ENCODE results near the gene MUCL3.
"Not testable (repeated sequence)": the region's sequence is repeated elsewhere in the genome, so short reads cannot be mapped to it uniquely, and the experiment has no call there.

The MUCL3 gene

DNA sequence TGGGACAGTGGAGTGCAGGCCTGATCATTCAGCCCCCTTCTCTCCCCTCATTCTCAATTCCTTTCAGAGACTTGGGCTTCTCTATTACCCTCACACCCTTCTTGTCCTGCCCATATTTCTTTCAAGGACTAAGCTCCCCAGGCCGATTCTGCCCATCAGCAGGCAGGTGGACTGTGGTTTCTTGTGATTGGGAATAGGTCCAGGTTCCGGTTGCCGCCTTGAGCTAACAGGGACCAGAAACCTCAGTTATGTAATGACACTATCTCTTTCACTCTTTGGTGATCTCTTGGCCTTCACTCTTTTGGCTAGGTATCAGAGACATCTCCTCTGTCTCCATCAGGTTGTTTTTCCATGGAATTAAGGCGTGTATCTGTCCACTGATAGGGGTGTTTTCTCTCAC is 6.5 kb downstream of the MUCL3 start:
- DNase-seq: no peak

DNA sequence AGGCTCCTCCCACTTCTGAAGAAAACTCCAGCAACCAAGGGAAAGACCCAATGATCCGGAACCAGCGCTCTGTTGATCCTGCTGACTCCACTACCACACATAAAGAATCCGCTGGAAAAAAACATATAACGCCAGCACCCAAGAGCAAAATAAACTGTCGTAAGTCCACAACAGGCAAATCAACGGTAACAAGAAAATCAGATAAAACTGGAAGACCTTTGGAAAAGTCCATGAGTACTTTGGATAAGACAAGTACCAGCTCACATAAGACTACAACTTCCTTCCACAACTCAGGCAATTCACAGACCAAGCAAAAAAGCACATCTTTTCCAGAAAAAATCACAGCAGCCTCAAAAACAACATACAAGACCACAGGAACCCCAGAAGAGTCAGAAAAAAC is 8.0 kb downstream of the MUCL3 start:
- no peak for DNase-seq

DNA sequence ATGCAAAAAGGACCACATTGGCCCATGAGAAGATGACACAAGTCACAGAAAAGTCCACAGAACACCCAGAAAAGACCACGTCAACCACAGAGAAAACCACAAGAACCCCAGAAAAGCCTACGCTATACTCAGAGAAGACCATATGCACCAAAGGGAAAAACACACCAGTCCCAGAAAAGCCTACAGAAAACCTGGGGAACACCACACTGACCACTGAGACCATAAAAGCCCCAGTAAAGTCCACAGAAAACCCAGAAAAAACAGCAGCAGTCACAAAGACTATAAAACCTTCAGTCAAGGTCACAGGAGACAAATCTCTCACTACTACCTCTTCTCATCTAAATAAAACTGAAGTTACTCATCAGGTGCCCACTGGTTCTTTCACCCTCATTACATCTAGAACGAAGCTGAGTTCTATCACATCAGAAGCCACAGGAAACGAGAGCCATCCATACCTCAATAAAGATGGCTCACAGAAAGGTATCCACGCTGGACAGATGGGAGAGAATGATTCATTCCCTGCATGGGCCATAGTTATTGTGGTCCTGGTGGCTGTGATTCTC is 11.2 kb downstream of the MUCL3 start:
- no peak for DNase-seq

DNA sequence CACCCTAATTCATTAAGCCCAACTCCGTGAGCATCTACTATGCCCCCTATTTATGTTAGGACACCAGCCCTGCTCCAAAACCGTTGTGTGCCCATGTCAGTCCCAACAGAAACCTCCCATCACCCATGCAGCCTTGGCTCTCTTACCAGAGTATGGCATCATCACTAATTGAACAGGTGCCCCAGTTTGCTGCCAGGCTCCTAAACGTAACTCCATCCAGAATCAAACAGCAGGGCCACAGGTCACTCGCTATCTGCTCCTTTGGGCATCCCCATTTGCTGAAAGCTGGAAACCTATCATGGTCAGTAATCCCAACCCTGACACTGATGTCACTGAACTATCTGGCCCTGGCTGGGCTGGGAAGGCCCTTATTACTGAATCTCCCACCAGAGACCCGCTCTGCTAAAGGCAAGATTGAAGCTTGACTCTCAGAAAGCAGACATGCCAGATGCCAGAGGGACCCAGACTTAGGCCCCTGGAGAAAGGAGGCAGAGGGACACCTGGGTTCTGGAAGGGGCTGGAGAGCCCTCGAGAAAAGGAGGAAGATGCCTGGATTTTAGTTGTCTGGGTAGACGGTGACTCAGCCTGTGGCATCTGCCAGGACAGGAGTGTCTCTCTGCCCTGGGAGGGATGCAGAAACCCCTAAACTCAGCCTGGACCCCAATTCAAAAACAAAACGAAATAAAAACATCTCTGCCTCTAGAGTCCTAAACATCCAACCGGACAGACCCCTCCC is 14.0 kb downstream of the MUCL3 start:
- DNase-seq: no peak

DNA sequence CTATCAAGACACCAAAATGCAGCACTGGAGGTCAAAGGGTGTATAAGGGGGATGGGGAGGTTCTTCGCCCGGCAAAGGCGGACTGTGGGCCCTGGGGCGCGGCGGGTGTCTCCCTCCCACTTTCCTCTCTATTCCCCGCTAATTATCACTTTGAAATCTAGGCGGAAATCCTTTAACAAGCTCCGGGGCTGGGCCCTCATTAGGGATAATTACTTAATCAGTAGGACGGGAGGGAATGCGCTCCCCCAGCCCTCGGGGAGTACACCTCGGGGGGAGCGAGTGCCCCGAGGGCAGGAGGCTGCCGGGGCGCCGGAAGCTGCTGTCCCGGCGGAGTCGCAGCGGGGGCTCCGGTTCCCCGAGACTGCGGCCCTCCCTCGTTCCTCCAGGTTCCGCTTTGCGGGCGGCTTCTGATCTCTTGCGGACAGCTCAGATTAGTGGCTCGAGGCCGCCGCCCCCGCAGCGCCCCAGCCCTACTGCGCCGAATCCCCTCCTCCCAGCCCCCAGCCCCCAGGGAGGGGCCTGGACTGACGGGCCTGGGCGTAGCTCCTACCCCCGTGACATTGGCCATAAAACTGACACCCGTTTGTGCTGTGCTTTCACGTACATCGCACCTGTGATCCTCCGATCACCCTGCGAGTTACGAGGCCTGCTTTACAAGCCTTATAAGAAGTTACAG is 14.7 kb downstream of the MUCL3 start:
- DNase-seq: peak; percentile 39

DNA sequence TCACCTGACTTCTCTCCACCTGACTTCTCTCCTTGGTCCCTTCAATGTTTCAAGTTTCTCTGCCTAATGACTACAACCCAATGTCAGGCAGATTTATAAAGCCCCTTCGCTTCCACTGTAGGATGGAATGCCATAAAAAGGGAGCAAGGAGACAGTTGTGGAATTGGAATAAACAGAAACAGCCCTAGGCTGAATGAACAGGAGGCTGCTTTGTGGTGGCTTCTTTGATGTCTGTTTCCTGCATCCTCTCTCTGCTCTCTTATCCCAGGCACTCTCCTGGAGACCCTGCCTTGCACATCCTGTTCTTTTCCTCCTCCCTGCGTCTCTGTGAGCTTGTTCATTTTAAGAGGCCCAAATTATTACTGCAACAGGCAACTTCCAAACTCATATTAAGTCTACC is 16.9 kb downstream of the MUCL3 start:
- DNase-seq: no peak

DNA sequence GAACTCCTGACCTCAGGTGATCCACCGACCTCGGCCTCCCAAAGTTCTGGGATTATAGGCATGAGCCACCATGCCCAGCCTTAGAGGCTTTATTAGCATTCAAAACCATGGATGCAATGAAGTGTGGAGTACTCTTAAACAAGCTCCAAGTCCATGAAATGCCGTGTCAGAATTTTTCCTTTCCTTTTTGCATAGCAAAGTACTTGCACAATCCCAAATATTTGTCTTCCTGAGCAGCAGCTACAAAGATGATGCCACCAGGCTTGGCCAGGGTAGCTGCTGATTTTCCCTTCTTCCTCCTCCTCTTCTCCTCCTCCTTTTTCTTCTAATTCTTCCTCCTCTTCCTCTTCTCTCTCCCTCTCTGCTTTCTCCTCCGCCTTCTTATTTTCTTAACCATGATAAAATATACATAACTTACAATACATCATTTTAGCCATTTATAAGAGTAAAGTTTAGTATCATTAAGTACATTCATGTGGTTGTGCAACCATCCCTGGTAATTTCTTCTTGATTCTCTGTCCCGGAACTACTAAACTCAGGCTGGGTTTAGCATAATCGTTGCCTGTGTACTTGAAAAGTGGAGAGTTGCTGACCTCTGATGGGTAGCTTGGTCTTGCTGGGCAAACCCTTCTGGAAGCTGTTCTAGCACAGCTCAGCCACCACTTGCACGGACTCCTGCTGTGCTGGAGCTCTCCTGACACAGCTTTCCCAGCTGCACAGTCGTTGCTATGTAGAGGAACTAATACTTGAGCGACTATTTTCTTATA is 20.3 kb downstream of the MUCL3 start:
- DNase-seq: no peak

DNA sequence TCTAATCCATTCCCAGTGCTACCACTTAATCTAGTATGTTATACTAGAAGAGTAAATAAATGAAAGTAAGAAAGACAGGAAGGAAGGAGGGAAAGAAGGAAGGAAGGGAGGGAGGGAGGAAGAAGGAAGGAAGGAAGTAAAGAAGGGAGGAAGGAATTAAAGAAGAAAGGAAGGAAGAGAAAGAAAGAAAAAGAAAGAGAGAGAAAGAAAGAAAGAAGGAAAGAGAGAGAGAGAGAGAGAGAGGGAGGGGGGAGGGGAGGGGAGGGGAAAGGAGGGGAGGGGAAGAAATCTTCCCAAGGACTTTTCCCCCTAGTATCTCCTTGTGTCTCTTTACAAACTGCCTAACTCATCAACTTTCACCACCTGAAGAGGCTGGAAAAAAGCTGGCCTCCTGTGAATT is 21.9 kb downstream of the MUCL3 start:
- DNase-seq: no peak

DNA sequence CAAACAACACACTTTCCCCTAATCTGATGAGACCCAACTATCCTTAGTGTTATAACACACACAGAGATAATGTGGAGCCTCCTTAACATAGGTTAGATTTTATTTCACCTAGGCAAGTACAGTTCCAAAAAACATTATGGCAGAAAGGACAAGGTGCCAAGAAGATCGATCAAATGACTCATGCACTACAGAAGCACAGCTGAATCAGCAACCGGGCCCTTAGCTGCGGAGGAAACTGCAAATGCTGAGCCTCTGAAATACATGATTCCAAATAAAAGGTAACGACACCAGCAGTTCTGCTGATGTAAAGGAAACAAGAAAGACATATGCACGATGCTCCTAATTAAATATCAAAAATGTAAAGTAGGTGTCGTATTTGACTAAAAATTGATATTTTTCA is 22.9 kb downstream of the MUCL3 start:
- no peak for DNase-seq

DNA sequence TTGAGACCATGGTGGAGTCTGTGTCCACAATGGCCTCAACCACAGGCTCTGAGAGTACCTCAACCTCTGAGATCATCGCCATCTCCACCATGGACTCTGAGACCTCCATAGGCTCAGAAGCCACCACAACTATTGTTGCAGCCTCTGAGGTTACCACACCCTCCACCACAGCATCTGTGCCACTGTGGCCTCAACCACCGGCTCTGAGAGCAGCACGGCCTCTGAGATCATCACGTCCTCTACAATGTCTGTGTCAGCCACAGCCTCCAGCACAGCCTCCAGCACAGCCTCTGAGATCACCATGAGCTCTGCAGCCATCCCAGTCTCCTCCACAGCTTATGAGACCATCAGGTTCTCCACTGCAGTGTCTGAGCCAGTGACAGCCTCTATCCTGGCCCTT is 23.3 kb downstream of the MUCL3 start:
- no peak for DNase-seq

DNA sequence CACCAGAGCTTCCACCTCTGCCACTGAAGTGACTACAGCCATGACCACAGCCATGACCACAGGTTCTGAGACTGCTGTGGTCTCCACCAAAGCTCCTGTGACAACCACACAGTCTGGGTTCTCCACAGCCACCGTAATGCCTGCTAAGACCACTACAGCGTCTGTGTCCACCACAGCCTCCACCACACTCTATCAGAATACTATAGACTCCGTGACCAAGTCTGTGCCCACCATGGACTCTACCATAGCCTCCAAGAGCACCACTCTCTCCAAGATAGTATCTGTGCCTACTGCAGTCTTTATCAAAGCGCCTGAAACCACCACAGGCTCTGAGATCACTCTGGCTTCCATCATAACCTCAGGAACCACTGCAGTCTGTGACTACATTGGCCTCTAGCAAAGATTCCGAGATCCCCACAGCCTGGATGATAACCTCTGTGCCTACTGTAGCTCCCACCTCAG is 24.4 kb downstream of the MUCL3 start:
- no peak for DNase-seq

DNA sequence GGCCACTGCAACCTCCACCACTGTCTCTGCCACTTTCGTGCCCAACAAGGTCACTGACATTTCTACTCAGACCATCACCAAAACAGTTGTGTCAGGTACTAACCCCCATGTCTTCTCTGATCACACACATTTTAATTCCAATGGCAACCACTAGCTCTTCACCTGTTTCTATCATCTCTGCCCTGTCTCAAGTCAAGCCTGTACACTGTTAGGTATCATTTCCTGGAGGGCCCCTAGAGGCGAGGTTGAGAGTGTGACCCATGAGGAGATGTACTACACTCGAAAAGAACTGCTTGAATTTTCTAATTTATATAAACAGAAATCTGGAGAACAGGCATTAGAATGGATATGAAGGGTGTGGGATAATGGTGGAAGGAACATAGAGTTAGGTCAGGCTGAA is 25.4 kb downstream of the MUCL3 start:
- no peak for DNase-seq

DNA sequence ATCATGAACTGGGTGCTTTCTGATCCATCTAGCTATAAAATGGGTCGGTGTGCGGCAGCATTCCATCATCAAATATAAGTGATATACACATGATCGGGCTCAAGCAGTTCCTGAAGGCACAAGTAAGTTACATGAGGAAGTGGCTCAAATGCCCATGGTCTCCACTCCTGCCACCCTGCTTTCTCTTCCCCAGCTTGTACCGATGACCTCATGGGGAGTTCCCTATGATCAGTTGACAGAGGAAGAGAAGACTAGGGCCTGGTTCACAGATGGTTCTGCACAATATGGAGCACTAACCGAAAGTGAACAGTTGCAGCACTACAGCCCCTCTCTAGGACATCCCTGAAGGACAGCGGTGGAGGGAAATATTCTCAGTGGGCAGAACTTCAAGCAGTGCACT is 28.4 kb downstream of the MUCL3 start:
- DNase-seq: not testable (repeated sequence)

DNA sequence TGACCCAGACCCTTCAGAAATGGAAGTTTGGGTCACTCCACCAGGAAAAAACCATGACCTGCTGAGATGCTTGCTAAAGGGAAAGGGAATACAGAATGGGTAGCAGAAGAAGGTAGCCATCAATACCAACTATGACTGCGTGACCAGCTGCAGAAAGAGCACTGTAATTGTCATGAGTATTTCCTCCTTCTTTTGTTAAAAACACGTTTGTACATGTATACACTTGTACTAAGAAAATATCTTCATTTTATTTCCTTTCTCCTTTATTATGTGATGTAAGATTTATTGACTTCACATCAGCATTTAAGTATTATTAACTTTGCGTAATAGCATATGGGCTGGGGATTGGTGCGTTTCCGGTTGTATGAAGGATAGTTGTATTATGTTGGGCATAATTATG is 30.2 kb downstream of the MUCL3 start:
- DNase-seq: peak; percentile 21

DNA sequence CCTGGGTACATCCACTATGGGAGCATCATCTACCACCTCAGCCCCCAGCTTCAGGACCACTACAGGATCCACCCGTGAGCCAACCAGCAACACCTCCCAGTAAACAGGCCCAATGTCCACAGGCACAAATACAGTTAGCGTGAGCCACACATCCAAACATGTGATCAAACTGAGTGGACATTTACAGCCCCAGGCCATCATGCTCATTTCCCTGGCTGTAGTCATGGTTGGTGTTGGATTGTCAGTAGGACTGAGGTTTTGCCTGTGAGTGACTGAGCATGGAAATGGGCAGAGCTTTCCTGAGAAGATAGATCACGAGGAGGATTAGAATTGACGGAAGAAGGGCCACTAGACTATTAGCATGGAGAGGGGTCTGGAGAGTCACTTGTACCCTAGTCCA is 32.0 kb downstream of the MUCL3 start:
- no peak for DNase-seq

DNA sequence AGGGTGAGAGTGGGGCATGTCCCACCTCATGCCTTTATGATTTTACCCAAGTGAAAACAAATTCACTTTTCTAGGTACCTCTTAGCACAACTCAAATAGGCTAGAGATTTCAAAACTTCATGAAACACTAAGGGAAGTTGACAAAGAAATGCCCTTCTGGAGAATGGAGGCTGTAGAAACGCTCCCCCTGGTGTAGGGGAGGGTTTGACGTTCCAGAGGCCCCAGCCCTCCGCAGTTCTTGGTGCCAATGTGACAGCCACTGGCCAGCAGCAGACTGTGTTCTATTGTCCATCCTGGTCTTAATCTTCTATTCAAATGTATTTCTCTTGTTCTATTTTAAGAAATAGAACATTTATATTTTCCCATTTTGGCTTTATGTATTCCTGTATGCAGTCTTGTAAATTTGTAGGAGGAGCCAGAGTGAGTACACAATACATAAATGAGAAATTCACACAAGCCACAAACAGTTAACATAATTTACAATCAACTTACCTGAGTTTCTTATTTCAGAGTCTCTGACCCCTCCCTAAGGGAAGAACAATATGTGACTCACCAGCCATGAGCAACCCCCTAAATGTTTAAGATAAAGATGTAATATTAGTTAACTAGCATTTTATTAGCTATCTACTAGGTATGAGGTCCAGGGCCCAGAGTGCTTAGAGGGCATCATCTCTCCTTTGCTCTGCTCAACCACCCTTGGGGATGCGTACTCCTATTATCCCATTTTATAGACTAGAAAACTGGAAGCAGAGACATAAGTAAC is 33.9 kb downstream of the MUCL3 start:
- no peak for DNase-seq

DNA sequence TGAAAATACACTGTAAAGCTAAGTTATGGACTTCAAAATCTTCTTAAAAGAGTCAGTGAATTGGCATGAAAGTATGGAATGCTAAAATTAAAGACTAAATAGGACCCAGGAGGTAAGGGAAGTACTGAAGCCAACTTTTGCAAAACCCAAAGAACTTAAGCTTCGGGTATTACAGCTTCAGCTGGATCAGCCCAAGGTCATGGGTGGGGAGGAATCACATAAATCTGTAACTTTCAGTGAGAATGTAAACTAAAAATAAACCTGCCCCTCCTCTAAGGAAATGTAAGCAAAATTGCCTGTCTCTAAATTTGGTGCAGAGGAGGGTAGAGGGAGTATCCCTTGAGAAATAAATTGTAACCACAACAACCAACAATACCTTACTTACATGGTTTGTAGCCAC is 38.4 kb downstream of the MUCL3 start:
- DNase-seq: no peak

DNA sequence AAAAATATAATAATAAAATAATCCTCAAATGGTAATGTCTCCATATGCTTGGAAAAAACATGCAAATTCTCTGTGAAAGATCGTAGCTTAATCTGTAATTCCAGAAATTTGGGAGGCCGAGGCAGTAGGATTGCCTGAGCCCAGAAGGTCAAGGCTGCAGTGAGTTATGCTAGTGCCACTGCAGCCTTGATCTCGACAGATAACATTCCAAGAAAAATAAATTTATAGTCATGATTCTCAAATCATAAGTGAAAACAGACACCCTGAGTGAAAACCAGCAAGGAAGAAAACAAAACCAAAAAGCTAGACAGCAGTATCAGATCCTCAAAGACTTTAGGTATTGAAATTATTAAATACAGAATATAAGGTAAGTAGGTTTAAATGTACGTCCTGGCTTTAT is 38.9 kb downstream of the MUCL3 start:
- no peak for DNase-seq

DNA sequence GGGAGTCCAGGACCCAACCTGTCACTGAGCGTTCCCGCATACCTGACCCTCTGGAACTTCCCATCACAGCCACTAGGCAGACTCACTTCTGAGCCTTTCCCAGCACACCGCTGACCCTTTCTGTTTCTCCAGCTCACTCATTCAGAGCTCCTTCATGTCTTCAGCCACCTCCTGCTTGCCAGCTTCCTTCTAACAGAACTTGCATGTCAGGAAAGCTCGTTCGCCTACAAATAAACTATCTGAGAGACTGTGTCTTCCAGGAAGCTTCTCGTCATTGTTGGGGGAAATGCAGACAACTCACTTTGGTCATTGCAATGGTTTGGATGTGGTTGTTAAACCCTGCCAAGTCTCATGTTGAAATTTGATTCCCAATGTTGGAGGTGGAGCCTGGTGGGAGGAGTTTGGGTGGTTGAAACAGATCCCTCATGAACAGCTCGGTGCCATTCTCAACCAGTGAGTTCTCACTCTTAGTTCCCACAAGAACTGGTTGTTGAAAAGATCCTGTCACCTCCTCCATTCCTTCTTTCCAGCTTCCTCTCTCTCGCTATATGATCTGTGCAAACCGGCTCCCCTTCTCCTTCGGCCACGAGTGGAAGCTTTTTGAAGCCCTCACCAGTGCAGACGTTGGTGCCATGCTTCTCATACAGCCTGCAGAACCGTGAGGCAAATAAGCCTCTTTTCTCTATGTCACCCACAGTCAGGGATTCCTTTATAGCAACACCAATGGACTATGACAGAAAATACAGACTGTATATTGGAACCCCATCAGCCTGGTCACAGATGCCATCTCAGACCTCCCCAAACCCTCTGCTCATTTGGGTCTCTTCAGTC is 41.4 kb downstream of the MUCL3 start:
- peak; percentile 61 for DNase-seq

DNA sequence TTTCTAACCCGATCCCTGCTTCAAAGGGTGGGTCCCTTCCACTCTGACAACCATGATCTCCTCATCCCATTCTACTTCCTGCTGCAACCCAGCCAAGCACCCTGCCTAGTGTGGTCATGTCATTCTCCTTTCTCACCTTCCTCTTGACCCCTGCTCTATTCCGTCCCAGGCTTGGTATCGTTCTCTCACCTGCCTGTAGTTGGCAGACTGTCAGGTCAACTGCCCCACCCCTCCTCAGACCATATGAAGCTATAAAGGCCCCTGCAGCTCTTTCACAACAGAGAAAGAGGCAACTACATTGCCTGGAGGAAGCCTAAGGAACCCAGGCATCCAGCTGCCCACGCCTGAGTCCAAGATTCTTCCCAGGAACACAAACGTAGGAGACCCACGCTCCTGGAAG is 42.7 kb downstream of the MUCL3 start, which contains the start of gene MUC21:
TSS of gene MUC21 (plus strand) at position 280 of the 400 bp plus-strand sequence. CDS start 241 bp downstream, outside the sequence.
- no peak for DNase-seq

DNA sequence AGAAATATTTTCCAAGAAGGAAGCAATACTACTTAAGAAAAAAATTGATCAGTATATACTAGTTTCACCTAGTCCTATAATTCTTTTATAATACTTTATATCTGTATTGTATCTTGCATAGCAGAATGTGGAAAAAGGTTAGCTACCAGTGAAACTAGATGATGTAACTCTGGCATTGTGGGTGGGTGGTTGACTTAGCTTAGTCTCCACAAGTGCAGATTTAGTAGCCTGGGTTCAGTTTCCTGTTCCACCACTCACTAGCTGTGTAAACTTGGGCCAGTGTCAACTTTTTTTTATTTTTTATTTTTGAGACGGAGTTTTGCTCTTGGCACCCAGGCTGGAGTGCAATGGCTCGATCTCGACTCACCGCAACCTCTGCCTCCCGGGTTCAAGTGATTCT is 44.7 kb downstream of the MUCL3 start:
- DNase-seq: no peak

DNA sequence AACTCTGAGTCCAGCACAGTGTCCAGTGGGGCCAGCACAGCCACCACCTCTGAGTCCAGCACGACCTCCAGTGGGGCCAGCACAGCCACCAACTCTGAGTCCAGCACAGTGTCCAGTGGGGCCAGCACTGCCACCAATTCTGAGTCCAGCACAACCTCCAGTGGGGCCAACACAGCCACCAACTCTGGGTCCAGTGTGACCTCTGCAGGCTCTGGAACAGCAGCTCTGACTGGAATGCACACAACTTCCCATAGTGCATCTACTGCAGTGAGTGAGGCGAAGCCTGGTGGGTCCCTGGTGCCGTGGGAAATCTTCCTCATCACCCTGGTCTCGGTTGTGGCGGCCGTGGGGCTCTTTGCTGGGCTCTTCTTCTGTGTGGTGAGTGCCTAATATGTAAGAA is 46.5 kb downstream of the MUCL3 start:
- no peak for DNase-seq
